ENCODE measurements around the gene ABRACL.

GRCh38 chr6:139016337-139017213 lies 12.0 kb upstream of the ABRACL start:
- no peak for TF ChIP-seq CTCF (IDR thresholded peaks at IDR 0.05; ENCODE audit: extremely low read depth in 1 of 2, insufficient read depth in 1 of 2, low read depth in 1 of 2, low read length in 2 of 2)
- TF ChIP-seq GATA2 (IDR thresholded peaks at IDR 0.05; ENCODE audit: insufficient read depth, insufficient read length, low read depth, low read length): no peak
- TF ChIP-seq MYC (IDR thresholded peaks at IDR 0.05; ENCODE audit: low read depth, low read length): no peak
- TF ChIP-seq POLR2A (IDR thresholded peaks at IDR 0.05; ENCODE audit: low read depth, low read length): no peak
- no peak for TF ChIP-seq MAX (IDR thresholded peaks at IDR 0.05; ENCODE audit: insufficient read depth, insufficient read length)
- TF ChIP-seq FOS (IDR thresholded peaks at IDR 0.05; ENCODE audit: borderline replicate concordance, insufficient read depth, low read length): no peak
- TF ChIP-seq EZH2 (IDR thresholded peaks at IDR 0.05; ENCODE audit: borderline replicate concordance, low read depth, low read length, severe bottlenecking): no peak
